IMR-90 (cell line): ENCODE results near the gene DAB1. TPM values are rescaled to one million over a fixed set of nuclear protein-coding genes. Genes with fewer than 3 reads are reported as not detected.

Experiments
- ATAC-seq: fragments of 200-7000 bp; cut with Tn5 transposase; 2 replicates; pipeline ENCODE4 v1.9.1; 2020; ENCODE audit warnings: low read depth, mild to moderate bottlenecking, moderate library complexity
- BruUV-seq: library from RNA; stranded (reverse); fragments of 400-500 nt; replicated peaks from 2 replicates; lab custom pipeline; 2021; lab: Mats Ljungman, UMichigan
- CTCF ChIA-PET: fragments of 300-600 bp; formaldehyde crosslinking; extraction: SDS; loops from one replicate; lab custom pipeline; 2021; ENCODE audit warnings: antibody characterized with exemption; lab: Yijun Ruan, JAX
- POLR2A ChIA-PET: fragments of 300-600 bp; sonication (Branson Sonifier 250); formaldehyde crosslinking; loops from one replicate; lab custom pipeline; 2022; ENCODE audit warnings: antibody characterized with exemption; ENCODE audit not compliant: unreplicated experiment; lab: Charles Lee
- DNase-seq: peaks from one replicate; pipeline ENCODE4 v3.0.0; 2013
- H2AFZ ChIP-seq: replicated peaks from 2 replicates; pipeline ENCODE3; 2013; ENCODE audit warnings: low read length, mild to moderate bottlenecking; ENCODE audit not compliant: poor library complexity
- H2AK5ac ChIP-seq: 2 replicates; pipeline ENCODE4 v1.6.1; 2013; ENCODE audit warnings: low read depth, low read length, inconsistent platforms
- H2AK9ac ChIP-seq: replicated peaks from 2 replicates; pipeline ENCODE3; 2013; ENCODE audit warnings: mild to moderate bottlenecking, low read depth, low read length, moderate library complexity; ENCODE audit not compliant: poor library complexity
- H2BK120ac ChIP-seq: 2 replicates; pipeline ENCODE4 v1.6.1; 2013; ENCODE audit warnings: low read depth, low read length, inconsistent platforms
- H2BK15ac ChIP-seq: 3 replicates; pipeline ENCODE4 v1.6.1; 2013; ENCODE audit warnings: low read depth, low read length, inconsistent platforms
- H2BK20ac ChIP-seq: 2 replicates; pipeline ENCODE4 v1.6.1; 2013; ENCODE audit warnings: low read depth, mild to moderate bottlenecking, inconsistent platforms, low read length, moderate library complexity
- H2BK5ac ChIP-seq: 2 replicates; pipeline ENCODE4 v1.6.1; 2013; ENCODE audit warnings: mild to moderate bottlenecking, low read depth, low read length, inconsistent platforms; ENCODE audit not compliant: poor library complexity, severe bottlenecking
- H3K14ac ChIP-seq: replicated peaks from 2 replicates; pipeline ENCODE4 v1.6.1; 2013; ENCODE audit warnings: low read depth, low read length, inconsistent platforms
- H3K18ac ChIP-seq: 2 replicates; pipeline ENCODE4 v1.6.1; 2013; ENCODE audit warnings: low read depth, low read length, control low read depth
- H3K23ac ChIP-seq: 2 replicates; pipeline ENCODE4 v1.6.1; 2013; ENCODE audit warnings: low read depth, low read length, inconsistent platforms
- H3K27ac ChIP-seq: 2 replicates; pipeline ENCODE4 v1.5.1; 2013; ENCODE audit warnings: mild to moderate bottlenecking, control low read depth, low read length; ENCODE audit not compliant: insufficient read depth
- H3K27me3 ChIP-seq: 2 replicates; pipeline ENCODE4 v1.6.1; 2013; ENCODE audit warnings: low read length; ENCODE audit not compliant: control insufficient read depth, insufficient read depth
- H3K36me3 ChIP-seq: 2 replicates; pipeline ENCODE4 v1.6.1; 2013; ENCODE audit warnings: low read length, mixed read lengths; ENCODE audit not compliant: control insufficient read depth, insufficient read depth
- H3K4ac ChIP-seq: 2 replicates; pipeline ENCODE4 v1.6.1; 2013; ENCODE audit warnings: low read depth, low read length, inconsistent platforms
- H3K4me1 ChIP-seq: 2 replicates; pipeline ENCODE4 v1.6.1; 2013; ENCODE audit warnings: low read length, mixed read lengths; ENCODE audit not compliant: control insufficient read depth, insufficient read depth
- H3K4me2 ChIP-seq: 2 replicates; pipeline ENCODE4 v1.6.1; 2013; ENCODE audit warnings: low read depth, mild to moderate bottlenecking, control low read depth, low read length, moderate library complexity
- H3K4me3 ChIP-seq: 2 replicates; pipeline ENCODE4 v1.5.1; 2013; ENCODE audit warnings: low read depth, mild to moderate bottlenecking, control low read depth, low read length, moderate library complexity; ENCODE audit not compliant: insufficient read depth
- H3K56ac ChIP-seq: 2 replicates; pipeline ENCODE4 v1.6.1; 2013; ENCODE audit warnings: low read length, inconsistent platforms; ENCODE audit not compliant: insufficient read depth; ENCODE audit errors: extremely low read depth
- H3K79me1 ChIP-seq, 2 experiments: 2 replicates each; pipeline ENCODE4 v1.6.1; 2013; ENCODE audit warnings: low read length in 2 of 2, inconsistent platforms in 1 of 2, low read depth in 1 of 2
- H3K9ac ChIP-seq: 2 replicates; pipeline ENCODE4 v1.6.1; 2013; ENCODE audit warnings: low read depth, low read length, control low read depth
- H3K9me1 ChIP-seq: 2 replicates; pipeline ENCODE4 v1.6.1; 2013; ENCODE audit warnings: low read length, inconsistent platforms; ENCODE audit not compliant: insufficient read depth
- H3K9me3 ChIP-seq: 2 replicates; pipeline ENCODE4 v1.6.1; 2013; ENCODE audit warnings: low read length; ENCODE audit not compliant: control insufficient read depth, insufficient read depth
- H4K20me1 ChIP-seq: 2 replicates; pipeline ENCODE4 v1.6.1; 2013; ENCODE audit warnings: low read length, inconsistent platforms; ENCODE audit not compliant: insufficient read depth
- H4K5ac ChIP-seq: 2 replicates; pipeline ENCODE4 v1.6.1; 2013; ENCODE audit warnings: mild to moderate bottlenecking, low read depth, low read length, control low read depth
- H4K8ac ChIP-seq, 2 experiments: 2 replicates each; pipeline ENCODE4 v1.6.1; 2013; ENCODE audit warnings: low read depth in 2 of 2, low read length in 2 of 2, control low read depth in 1 of 2, inconsistent platforms in 1 of 2
- H4K91ac ChIP-seq: 2 replicates; pipeline ENCODE4 v1.6.1; 2013; ENCODE audit warnings: low read depth, low read length, inconsistent platforms; ENCODE audit not compliant: insufficient read depth
- FOS ChIP-seq: fragments of 150-350 bp; IDR thresholded peaks from 2 replicates; pipeline ENCODE4 v1.6.1; 2016; ENCODE audit warnings: low read depth, low read length
- MAFK ChIP-seq: IDR thresholded peaks from 2 replicates; pipeline ENCODE4 v1.6.1; 2012; ENCODE audit warnings: low read depth, low read length, improper control_type of control experiment
- WGBS, 2 experiments: methylation state at CpG; one replicate each; pipeline versions ENCODE4 v1.1.5 to v1.1.7; 2013; ENCODE audit warnings: missing lambda C conversion rate in 2 of 2; ENCODE audit not compliant: insufficient read length in 1 of 2; ENCODE audit errors: extremely low coverage in 2 of 2; 5-methylcytosine and 5-hydroxymethylcytosine counted together
- dilution Hi-C: fragments of 300-500 bp; cut with HindIII; formaldehyde crosslinking; loops from one replicate; pipeline ENCODE4 v1.14.3; 2018; ENCODE audit warnings: low sequenced_read_pairs; ENCODE audit not compliant: unreplicated experiment
- in situ Hi-C: fragments of 300-500 bp; cut with MboI; formaldehyde crosslinking; loops from 3 replicates; pipeline ENCODE4 v1.14.3; 2019; ENCODE audit warnings: low sequenced_read_pairs, inconsistent platforms, mixed read lengths
- intact Hi-C: fragments of 100-400 bp; cut with micrococcal nuclease; formaldehyde crosslinking; loops from 2 replicates; pipeline ENCODE4 v1.10.0; 2022
- polyA plus RNA-seq, 3 experiments: library from polyadenylated mRNA; depleted of rRNA; stranded (reverse); fragments of >200 nt; gene quantifications; 2 replicates each; pipeline ENCODE4 v1.2.3, GENCODE V29; 2012; ENCODE audit warnings: low replicate concordance in 1 of 3
- total RNA-seq: library from RNA; depleted of rRNA; stranded (reverse); fragments of >200 nt; gene quantifications from 2 replicates; pipeline ENCODE4 v1.2.3, GENCODE V29; 2012
- TF ChIP-seq, protein P1 (sequence below): conservative IDR thresholded peaks from 2 replicates; pipeline ENCODE4 v1.5.1; 2012; ENCODE audit warnings: mild to moderate bottlenecking, low read depth, low read length, improper control_type of control experiment

The DAB1 gene
- total and polyA plus RNA-seq, 2 of the 4 experiments (the other 2 are of a cell fraction), result 0.18 to 0.41 TPM

DNA sequence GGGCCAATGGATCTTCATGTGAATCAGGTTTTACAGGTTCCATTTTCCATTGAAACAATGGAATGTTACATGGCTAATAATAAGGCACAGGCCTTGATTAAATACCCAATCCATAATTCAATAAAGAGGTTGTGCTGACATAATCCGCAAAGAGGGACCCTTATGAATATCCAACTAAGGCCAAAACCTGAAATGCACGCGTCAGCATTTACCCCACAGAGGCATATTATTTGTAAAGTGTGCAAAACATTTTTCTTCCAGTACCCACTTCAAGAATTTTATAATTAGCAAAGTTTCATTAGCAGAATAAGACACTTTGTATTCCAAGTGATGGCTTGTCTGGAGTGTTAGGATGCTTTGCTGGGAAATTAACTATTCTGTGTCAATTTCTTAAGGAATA, 237.4 kb downstream of the DAB1 start:
- H3K9me1 ChIP-seq, result no peaks in the 10 kb centered on the region
- H3K27me3 ChIP-seq, result no peaks in the 10 kb centered on the region
- no peak overlapping the region for H2AK5ac ChIP-seq
- no peak overlapping the region for H3K18ac ChIP-seq
- H3K56ac ChIP-seq, result no peak overlapping the region
- dilution Hi-C loops, result no loop called here
- POLR2A ChIA-PET, result no interaction called here
- H4K8ac ChIP-seq, result no peak overlapping the region
- no peak overlapping the region for H2AK9ac ChIP-seq
- no peak overlapping the region for H3K4me3 ChIP-seq
- no peak overlapping the region for H2BK120ac ChIP-seq
- H3K27ac ChIP-seq, result no peak overlapping the region
- WGBS, 2 experiments, result no CpG with 5 or more reads among the region's 3 CpGs
- no peaks in the 10 kb centered on the region for H3K9me3 ChIP-seq
- H3K4me1 ChIP-seq, result no peaks in the 10 kb centered on the region
- DNase-seq (no peak), ATAC-seq (no peak)
- no peak overlapping the region for H3K14ac ChIP-seq
- no peak overlapping the region for H2BK20ac ChIP-seq
- H2BK15ac ChIP-seq, result no peak overlapping the region
- H3K79me1 ChIP-seq, result no peaks in the 10 kb centered on the region
- H2AFZ ChIP-seq, result no peak overlapping the region
- H4K91ac ChIP-seq, result no peak overlapping the region
- H4K20me1 ChIP-seq, result no peaks in the 10 kb centered on the region
- intact Hi-C loops, result no loop called here
- in situ Hi-C loops, result no loop called here
- H3K4me2 ChIP-seq, result no peak overlapping the region
- no peaks in the 10 kb centered on the region for H3K36me3 ChIP-seq
- no peak overlapping the region for H4K5ac ChIP-seq
- no peak overlapping the region for H3K9ac ChIP-seq
- H3K4ac ChIP-seq, result no peak overlapping the region
- TF ChIP-seq, protein P1, sequence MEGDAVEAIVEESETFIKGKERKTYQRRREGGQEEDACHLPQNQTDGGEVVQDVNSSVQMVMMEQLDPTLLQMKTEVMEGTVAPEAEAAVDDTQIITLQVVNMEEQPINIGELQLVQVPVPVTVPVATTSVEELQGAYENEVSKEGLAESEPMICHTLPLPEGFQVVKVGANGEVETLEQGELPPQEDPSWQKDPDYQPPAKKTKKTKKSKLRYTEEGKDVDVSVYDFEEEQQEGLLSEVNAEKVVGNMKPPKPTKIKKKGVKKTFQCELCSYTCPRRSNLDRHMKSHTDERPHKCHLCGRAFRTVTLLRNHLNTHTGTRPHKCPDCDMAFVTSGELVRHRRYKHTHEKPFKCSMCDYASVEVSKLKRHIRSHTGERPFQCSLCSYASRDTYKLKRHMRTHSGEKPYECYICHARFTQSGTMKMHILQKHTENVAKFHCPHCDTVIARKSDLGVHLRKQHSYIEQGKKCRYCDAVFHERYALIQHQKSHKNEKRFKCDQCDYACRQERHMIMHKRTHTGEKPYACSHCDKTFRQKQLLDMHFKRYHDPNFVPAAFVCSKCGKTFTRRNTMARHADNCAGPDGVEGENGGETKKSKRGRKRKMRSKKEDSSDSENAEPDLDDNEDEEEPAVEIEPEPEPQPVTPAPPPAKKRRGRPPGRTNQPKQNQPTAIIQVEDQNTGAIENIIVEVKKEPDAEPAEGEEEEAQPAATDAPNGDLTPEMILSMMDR, result no peak
- TF ChIP-seq MAFK, result peak; percentile 77
- TF ChIP-seq FOS, result no peak
- H2BK5ac ChIP-seq, result no peak overlapping the region
- H3K23ac ChIP-seq, result no peak overlapping the region
- BruUV-seq, result no TSS peak
- CTCF ChIA-PET, result interaction anchor here (0.6 kb wide), 1 partner anchor 1209 kb away, joined by 9 read pairs; no protein-coding TSS in a partner anchor
